Measurements from ENCODE around the gene FARS2.
A peak's percentile ranks its signal among the peaks of the same experiment; 100 is the strongest.

Gene FARS2

GRCh38 chr6:5706124-5707033, 445.1 kb downstream of the FARS2 start:
- DNase-seq, result no peak

- no peak for DNase-seq
These were observed 446.1 kb downstream of the FARS2 start for GRCh38 chr6:5707281-5708045.

GRCh38 chr6:5710516-5710915, 449.2 kb downstream of the FARS2 start:
- DNase-seq, result no peak

- DNase-seq, result no peak
These were observed 449.6 kb downstream of the FARS2 start for GRCh38 chr6:5710936-5711335.

GRCh38 chr6:5712349-5713215, 451.3 kb downstream of the FARS2 start:
- DNase-seq, result no peak

GRCh38 chr6:5713519-5713918, 452.2 kb downstream of the FARS2 start:
- DNase-seq, result no peak

- no peak for DNase-seq
These were observed 457.1 kb downstream of the FARS2 start for GRCh38 chr6:5718231-5718947.

GRCh38 chr6:5723841-5724691, 462.8 kb downstream of the FARS2 start:
- peak; percentile 69 for DNase-seq

GRCh38 chr6:5724911-5725310, 463.6 kb downstream of the FARS2 start:
- no peak for DNase-seq

- DNase-seq, result no peak
These were observed 465.8 kb downstream of the FARS2 start for GRCh38 chr6:5726976-5727718.

GRCh38 chr6:5728351-5729079, 467.2 kb downstream of the FARS2 start:
- DNase-seq, result no peak

- no peak for DNase-seq
These were observed 467.7 kb downstream of the FARS2 start for GRCh38 chr6:5729080-5729434.

GRCh38 chr6:5729813-5730517, 468.7 kb downstream of the FARS2 start:
- DNase-seq, result no peak

GRCh38 chr6:5730585-5731263, 469.4 kb downstream of the FARS2 start:
- DNase-seq, result no peak

- DNase-seq, result no peak
These were observed 470.1 kb downstream of the FARS2 start for GRCh38 chr6:5731435-5731834.

- no peak for DNase-seq
These were observed 471.2 kb downstream of the FARS2 start for GRCh38 chr6:5732496-5732895.

GRCh38 chr6:5736016-5736738, 474.9 kb downstream of the FARS2 start:
- DNase-seq, result no peak

GRCh38 chr6:5737460-5737859, 476.1 kb downstream of the FARS2 start:
- no peak for DNase-seq

Data from CD4-positive, alpha-beta T cell treated with Interleukin-15 for 1 hour (primary cell).